Measurements from ENCODE around the gene CD177. TPM values are rescaled to one million over a fixed set of nuclear protein-coding genes. Genes with fewer than 3 reads are reported as not detected.

Gene CD177
- total RNA-seq, 1 donor from 2014 or later = not detected

- no peaks in the 10 kb centered on the region for H4K20me1 ChIP-seq (ENCODE audit: low read depth)
- no peak overlapping the region for H3K4me2 ChIP-seq
- H3K4me1 ChIP-seq = no peaks in the 10 kb centered on the region
- no peak overlapping the region for H3K4me3 ChIP-seq
- TF ChIP-seq EZH2phosphoT487 (IDR thresholded peaks at IDR 0.05) (no peak), CTCF (IDR thresholded peaks at IDR 0.05) (no peak), EZH2 (IDR thresholded peaks at IDR 0.05) (no peak)
- H3K36me3 ChIP-seq = no peaks in the 10 kb centered on the region
- H3K4me1 Mint-ChIP-seq = no peaks in the 10 kb centered on the region
- H3F3A ChIP-seq (ENCODE audit: low read depth) = no peaks in the 10 kb centered on the region
- H3K36me3 Mint-ChIP-seq = no peaks in the 10 kb centered on the region
- no peak for DNase-seq (ENCODE audit: low spot score)
- H2AFZ ChIP-seq (replicated peaks) = no peak overlapping the region
- no peak overlapping the region for H3K27ac ChIP-seq
- H3K79me2 ChIP-seq (ENCODE audit: low read depth) = no peaks in the 10 kb centered on the region
- no peak overlapping the region for H3K9ac ChIP-seq
- H3K4me3 Mint-ChIP-seq = no peak overlapping the region
- peaks cover 21% of the 10 kb centered on the region for H3K9me3 Mint-ChIP-seq
- H3K27ac Mint-ChIP-seq = no peak overlapping the region
- no peaks in the 10 kb centered on the region for H3K27me3 ChIP-seq
- H3K9me3 ChIP-seq (ENCODE audit: low read depth) = no peaks in the 10 kb centered on the region
- peaks cover 9% of the 10 kb centered on the region for H3K27me3 Mint-ChIP-seq (ENCODE audit: insufficient read depth, low read depth)
Measured at GRCh38 chr19:43309466-43309865, 44.0 kb upstream of the CD177 start.

- DNase-seq (ENCODE audit: low spot score) = no peak
- peaks cover 5% of the 10 kb centered on the region for H3K27me3 Mint-ChIP-seq (ENCODE audit: insufficient read depth, low read depth)
- Histone ChIP-seq H3K9ac (no peak overlapping the region), H3F3A (ENCODE audit: low read depth) (no peaks in the 10 kb centered on the region), H4K20me1 (ENCODE audit: low read depth) (no peaks in the 10 kb centered on the region), H3K79me2 (ENCODE audit: low read depth) (no peaks in the 10 kb centered on the region), H3K4me3 (no peak overlapping the region), H3K4me2 (no peak overlapping the region), H3K27me3 (no peaks in the 10 kb centered on the region), H3K4me1 (no peaks in the 10 kb centered on the region), H2AFZ (replicated peaks) (no peak overlapping the region), H3K9me3 (ENCODE audit: low read depth) (no peaks in the 10 kb centered on the region), H3K27ac (no peak overlapping the region), H3K36me3 (no peaks in the 10 kb centered on the region)
- H3K4me3 Mint-ChIP-seq = no peak overlapping the region
- H3K4me1 Mint-ChIP-seq = no peaks in the 10 kb centered on the region
- no peak for TF ChIP-seq EZH2 (IDR thresholded peaks at IDR 0.05)
- TF ChIP-seq CTCF (IDR thresholded peaks at IDR 0.05) = no peak
- no peak for TF ChIP-seq EZH2phosphoT487 (IDR thresholded peaks at IDR 0.05)
- H3K27ac Mint-ChIP-seq = no peak overlapping the region
- no peaks in the 10 kb centered on the region for H3K36me3 Mint-ChIP-seq
- H3K9me3 Mint-ChIP-seq = peaks cover 20% of the 10 kb centered on the region
Measured at GRCh38 chr19:43310221-43310620, 43.3 kb upstream of the CD177 start.

- H3K9ac ChIP-seq = no peak overlapping the region
- no peak overlapping the region for H3K4me3 ChIP-seq
- no peak overlapping the region for H3K4me3 Mint-ChIP-seq
- no peaks in the 10 kb centered on the region for H3F3A ChIP-seq (ENCODE audit: low read depth)
- no peaks in the 10 kb centered on the region for H3K27me3 ChIP-seq
- no peak overlapping the region for H2AFZ ChIP-seq (replicated peaks)
- no peaks in the 10 kb centered on the region for H3K9me3 ChIP-seq (ENCODE audit: low read depth)
- H3K9me3 Mint-ChIP-seq = peaks cover 19% of the 10 kb centered on the region
- H3K36me3 ChIP-seq = no peaks in the 10 kb centered on the region
- DNase-seq (ENCODE audit: low spot score) = no peak
- H3K4me1 Mint-ChIP-seq = no peaks in the 10 kb centered on the region
- no peaks in the 10 kb centered on the region for H3K4me1 ChIP-seq
- no peaks in the 10 kb centered on the region for H3K36me3 Mint-ChIP-seq
- H3K4me2 ChIP-seq = no peak overlapping the region
- peaks cover 3% of the 10 kb centered on the region for H3K27me3 Mint-ChIP-seq (ENCODE audit: insufficient read depth, low read depth)
- no peak for TF ChIP-seq CTCF (IDR thresholded peaks at IDR 0.05)
- TF ChIP-seq EZH2phosphoT487 (IDR thresholded peaks at IDR 0.05) = no peak
- TF ChIP-seq EZH2 (IDR thresholded peaks at IDR 0.05) = no peak
- H3K79me2 ChIP-seq (ENCODE audit: low read depth) = no peaks in the 10 kb centered on the region
- H4K20me1 ChIP-seq (ENCODE audit: low read depth) = no peaks in the 10 kb centered on the region
- no peak overlapping the region for H3K27ac ChIP-seq
- no peak overlapping the region for H3K27ac Mint-ChIP-seq
Measured at GRCh38 chr19:43311256-43311655, 42.2 kb upstream of the CD177 start.

Measured in neural progenitor cell (in vitro differentiated cells).